ENCODE measurements around the gene GLIPR1.
A peak's percentile ranks its signal among the peaks of the same experiment; 100 is the strongest.
"Not testable (repeated sequence)": the region's sequence is repeated elsewhere in the genome, so short reads cannot be mapped to it uniquely, and the experiment has no call there.

The GLIPR1 gene

DNA sequence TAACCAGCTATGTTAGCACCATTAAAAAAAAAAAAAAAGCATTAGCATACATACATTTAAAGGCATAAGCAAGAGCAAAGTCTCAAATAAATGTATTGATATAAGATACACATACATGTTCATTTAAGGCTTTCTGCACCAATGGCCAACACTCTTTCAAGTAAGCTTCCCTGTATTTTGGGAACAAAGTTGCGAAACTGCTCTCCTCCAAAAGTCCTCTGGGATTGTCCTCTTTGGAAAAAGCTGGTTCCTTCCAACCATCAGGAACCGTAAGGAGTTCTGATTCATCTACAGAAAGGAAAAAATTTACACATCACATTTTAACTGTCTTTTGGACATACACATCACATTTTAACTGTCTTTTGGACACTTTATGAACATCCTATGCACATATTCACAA is 27.6 kb downstream of the GLIPR1 start:
- Histone ChIP-seq H3K27ac (replicated peaks) (no peak overlapping the region), H3K4me3 (replicated peaks; ENCODE audit: insufficient read depth, low read length) (no peak overlapping the region), H3K27me3 (ENCODE audit: insufficient read depth, poor library complexity, severe bottlenecking) (no peaks in the 10 kb centered on the region)
- TF ChIP-seq, protein P1, sequence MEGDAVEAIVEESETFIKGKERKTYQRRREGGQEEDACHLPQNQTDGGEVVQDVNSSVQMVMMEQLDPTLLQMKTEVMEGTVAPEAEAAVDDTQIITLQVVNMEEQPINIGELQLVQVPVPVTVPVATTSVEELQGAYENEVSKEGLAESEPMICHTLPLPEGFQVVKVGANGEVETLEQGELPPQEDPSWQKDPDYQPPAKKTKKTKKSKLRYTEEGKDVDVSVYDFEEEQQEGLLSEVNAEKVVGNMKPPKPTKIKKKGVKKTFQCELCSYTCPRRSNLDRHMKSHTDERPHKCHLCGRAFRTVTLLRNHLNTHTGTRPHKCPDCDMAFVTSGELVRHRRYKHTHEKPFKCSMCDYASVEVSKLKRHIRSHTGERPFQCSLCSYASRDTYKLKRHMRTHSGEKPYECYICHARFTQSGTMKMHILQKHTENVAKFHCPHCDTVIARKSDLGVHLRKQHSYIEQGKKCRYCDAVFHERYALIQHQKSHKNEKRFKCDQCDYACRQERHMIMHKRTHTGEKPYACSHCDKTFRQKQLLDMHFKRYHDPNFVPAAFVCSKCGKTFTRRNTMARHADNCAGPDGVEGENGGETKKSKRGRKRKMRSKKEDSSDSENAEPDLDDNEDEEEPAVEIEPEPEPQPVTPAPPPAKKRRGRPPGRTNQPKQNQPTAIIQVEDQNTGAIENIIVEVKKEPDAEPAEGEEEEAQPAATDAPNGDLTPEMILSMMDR (IDR thresholded peaks at IDR 0.05; ENCODE audit: insufficient read depth, low read length) = no peak
- TF ChIP-seq, protein P2, sequence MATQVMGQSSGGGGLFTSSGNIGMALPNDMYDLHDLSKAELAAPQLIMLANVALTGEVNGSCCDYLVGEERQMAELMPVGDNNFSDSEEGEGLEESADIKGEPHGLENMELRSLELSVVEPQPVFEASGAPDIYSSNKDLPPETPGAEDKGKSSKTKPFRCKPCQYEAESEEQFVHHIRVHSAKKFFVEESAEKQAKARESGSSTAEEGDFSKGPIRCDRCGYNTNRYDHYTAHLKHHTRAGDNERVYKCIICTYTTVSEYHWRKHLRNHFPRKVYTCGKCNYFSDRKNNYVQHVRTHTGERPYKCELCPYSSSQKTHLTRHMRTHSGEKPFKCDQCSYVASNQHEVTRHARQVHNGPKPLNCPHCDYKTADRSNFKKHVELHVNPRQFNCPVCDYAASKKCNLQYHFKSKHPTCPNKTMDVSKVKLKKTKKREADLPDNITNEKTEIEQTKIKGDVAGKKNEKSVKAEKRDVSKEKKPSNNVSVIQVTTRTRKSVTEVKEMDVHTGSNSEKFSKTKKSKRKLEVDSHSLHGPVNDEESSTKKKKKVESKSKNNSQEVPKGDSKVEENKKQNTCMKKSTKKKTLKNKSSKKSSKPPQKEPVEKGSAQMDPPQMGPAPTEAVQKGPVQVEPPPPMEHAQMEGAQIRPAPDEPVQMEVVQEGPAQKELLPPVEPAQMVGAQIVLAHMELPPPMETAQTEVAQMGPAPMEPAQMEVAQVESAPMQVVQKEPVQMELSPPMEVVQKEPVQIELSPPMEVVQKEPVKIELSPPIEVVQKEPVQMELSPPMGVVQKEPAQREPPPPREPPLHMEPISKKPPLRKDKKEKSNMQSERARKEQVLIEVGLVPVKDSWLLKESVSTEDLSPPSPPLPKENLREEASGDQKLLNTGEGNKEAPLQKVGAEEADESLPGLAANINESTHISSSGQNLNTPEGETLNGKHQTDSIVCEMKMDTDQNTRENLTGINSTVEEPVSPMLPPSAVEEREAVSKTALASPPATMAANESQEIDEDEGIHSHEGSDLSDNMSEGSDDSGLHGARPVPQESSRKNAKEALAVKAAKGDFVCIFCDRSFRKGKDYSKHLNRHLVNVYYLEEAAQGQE (IDR thresholded peaks at IDR 0.05; ENCODE audit: insufficient replicate concordance, low read depth) = no peak
- TF ChIP-seq SPI1 (IDR thresholded peaks at IDR 0.05; ENCODE audit: borderline replicate concordance, low read depth) = no peak
- TF ChIP-seq GABPA (IDR thresholded peaks at IDR 0.05; ENCODE audit: low read depth) = no peak
- no peak for TF ChIP-seq POLR2AphosphoS5 (IDR thresholded peaks at IDR 0.05; ENCODE audit: low read depth)
- no peak for DNase-seq (ENCODE audit: low read depth in 1 of 2, low spot score in 1 of 2)

DNA sequence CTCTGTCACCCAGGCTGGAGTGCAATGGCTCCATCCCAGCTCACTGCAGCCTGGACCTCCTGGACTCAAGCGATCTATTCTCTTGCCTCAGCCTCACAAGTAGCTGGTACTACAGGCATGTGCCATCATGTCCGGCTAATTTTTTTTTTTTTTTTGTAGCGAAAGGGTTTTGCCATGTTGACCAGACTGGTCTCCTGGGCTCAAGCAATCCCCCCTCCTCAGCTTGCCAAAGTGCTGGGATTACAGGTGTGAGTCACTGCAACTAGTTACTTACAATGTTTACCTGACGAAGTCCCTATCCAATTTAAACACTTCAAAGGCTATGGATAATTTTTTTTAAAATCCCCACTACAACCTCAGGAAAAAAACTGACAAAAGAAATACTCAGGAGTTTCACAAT is 29.1 kb downstream of the GLIPR1 start:
- Histone ChIP-seq H3K27ac (replicated peaks) (no peak overlapping the region; the same call in 1 of the 2 replicates), H3K4me3 (replicated peaks; ENCODE audit: insufficient read depth, low read length) (no peak overlapping the region), H3K27me3 (ENCODE audit: insufficient read depth, poor library complexity, severe bottlenecking) (no peaks in the 10 kb centered on the region)
- DNase-seq (ENCODE audit: low read depth in 1 of 2, low spot score in 1 of 2) = no peak
- TF ChIP-seq SPI1 (IDR thresholded peaks at IDR 0.05; ENCODE audit: borderline replicate concordance, low read depth) (no peak), POLR2AphosphoS5 (IDR thresholded peaks at IDR 0.05; ENCODE audit: low read depth) (no peak), GABPA (IDR thresholded peaks at IDR 0.05; ENCODE audit: low read depth) (no peak)
- TF ChIP-seq, protein P2 (IDR thresholded peaks at IDR 0.05; ENCODE audit: insufficient replicate concordance, low read depth) = no peak
- TF ChIP-seq, protein P1 (IDR thresholded peaks at IDR 0.05; ENCODE audit: insufficient read depth, low read length) = no peak

DNA sequence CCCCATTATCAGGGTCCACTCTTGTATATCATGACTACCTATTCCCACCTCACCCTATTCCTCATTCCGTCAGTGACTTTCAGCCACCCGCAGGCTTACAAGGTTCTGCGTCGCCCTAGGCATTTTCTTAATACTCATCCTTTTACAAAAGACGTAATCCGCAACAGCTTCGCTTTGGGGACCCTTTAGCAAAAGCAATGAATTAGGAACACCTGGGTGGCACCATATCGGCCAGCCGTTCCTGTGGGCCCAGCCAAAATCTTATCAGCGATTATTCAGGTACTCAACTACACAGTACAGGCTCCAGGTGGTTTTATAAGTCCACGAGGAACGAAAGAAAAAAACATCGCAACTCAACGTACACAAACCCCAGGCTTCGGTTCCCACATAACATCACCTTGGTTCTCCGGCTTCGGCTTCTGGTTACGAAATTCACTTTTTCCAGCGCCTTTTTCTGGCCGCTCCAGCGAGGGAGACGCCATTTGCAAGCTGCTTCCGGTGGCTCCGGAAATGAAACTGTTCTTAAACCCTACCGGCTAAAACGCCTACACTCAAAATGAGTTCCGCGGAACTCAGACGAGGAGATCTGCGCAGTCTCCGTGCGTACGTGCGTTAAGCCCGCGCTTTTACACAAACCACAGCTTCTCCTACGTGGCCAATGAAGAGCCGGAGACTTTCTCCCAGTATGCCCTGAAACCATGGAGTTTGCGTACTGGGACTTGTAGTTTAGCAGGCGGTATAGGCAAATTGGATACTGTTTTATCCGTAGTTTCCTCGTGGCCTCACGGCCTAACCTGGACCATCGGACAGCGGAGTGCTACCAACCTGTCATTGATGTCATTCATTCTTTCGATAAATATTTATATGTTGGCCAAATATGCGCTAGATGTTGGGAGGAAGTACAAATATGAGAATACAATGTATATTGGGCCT is 30.8 kb downstream of the GLIPR1 start, which contains the start of gene KRR1:
Gene KRR1, minus strand, starts transcription at position 494 of the 933 bp plus-strand sequence. Its CDS starts 12 bp downstream, at position 482.
- peak; percentile 97 to 98 for DNase-seq (ENCODE audit: low read depth in 1 of 2, low spot score in 1 of 2)
- H3K27ac ChIP-seq (replicated peaks) = peak within 1 kb of the TSS; percentile 83
- H3K27me3 ChIP-seq (ENCODE audit: insufficient read depth, poor library complexity, severe bottlenecking) = no peaks in the 10 kb centered on the region
- TF ChIP-seq POLR2AphosphoS5 (IDR thresholded peaks at IDR 0.05; ENCODE audit: low read depth) (peak; percentile 77), GABPA (IDR thresholded peaks at IDR 0.05; ENCODE audit: low read depth) (peak; percentile 100), SPI1 (IDR thresholded peaks at IDR 0.05; ENCODE audit: borderline replicate concordance, low read depth) (no peak)
- TF ChIP-seq, protein P1 (IDR thresholded peaks at IDR 0.05; ENCODE audit: insufficient read depth, low read length) = no peak
- TF ChIP-seq, protein P2 (IDR thresholded peaks at IDR 0.05; ENCODE audit: insufficient replicate concordance, low read depth) = peak; percentile 81
- peak within 1 kb of the TSS; percentile 95 for H3K4me3 ChIP-seq (replicated peaks; ENCODE audit: insufficient read depth, low read length)

DNA sequence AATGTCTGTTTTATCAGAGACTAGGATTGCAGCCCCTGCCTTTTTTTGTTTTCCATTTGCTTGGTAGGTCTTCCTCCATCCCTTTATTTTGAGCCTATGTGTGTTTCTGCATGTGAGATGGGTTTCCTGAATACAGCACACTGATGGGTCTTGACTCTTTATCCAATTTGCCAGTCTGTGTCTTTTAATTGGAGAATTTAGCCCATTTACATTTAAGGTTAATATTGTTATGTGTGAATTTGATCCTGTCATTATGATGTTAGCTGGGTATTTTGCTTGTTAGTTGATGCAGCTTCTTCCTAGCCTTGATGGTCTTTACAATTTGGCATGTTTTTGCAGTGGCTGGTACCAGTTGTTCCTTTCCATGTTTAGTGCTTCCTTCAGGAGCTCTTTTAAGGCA is 40.7 kb downstream of the GLIPR1 start:
- H3K27me3 ChIP-seq (ENCODE audit: insufficient read depth, poor library complexity, severe bottlenecking); H3K27ac ChIP-seq (replicated peaks); H3K4me3 ChIP-seq (replicated peaks; ENCODE audit: insufficient read depth, low read length); DNase-seq (ENCODE audit: low read depth in 1 of 2, low spot score in 1 of 2): not testable (repeated sequence)

DNA sequence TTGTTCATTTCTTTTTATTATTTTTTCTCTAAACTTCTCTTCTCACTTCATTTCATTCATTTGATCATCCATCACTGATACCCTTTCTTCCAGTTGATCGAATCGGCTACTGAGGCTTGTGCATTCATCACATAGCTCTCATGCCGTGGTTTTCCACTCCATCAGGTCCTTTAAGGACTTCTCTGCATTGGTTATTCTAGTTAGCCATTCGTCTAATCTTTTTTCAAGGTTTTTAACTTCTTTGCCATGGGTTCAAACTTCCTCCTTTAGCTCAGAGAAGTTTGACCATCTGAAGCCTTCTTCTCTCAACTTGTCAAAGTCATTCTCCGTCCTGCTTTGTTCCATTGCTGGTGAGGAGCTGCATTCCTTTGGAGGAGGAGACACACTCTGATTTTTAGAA is 41.6 kb downstream of the GLIPR1 start:
- H3K27me3 ChIP-seq (ENCODE audit: insufficient read depth, poor library complexity, severe bottlenecking); DNase-seq (ENCODE audit: low read depth in 1 of 2, low spot score in 1 of 2); H3K4me3 ChIP-seq (replicated peaks; ENCODE audit: insufficient read depth, low read length); H3K27ac ChIP-seq (replicated peaks): not testable (repeated sequence)
